Ishikawa (cell line): Measurements from ENCODE around the gene LIPH.

Source experiments
- CEBPB ChIP-seq: IDR thresholded peaks from 2 replicates; pipeline ENCODE4 v1.6.1; 2012
- CREB1 ChIP-seq: IDR thresholded peaks from 2 replicates; pipeline ENCODE4 v1.6.1; 2012; ENCODE audit warnings: low read depth
- EP300 ChIP-seq: IDR thresholded peaks from 2 replicates; pipeline ENCODE4 v1.6.1; 2012; ENCODE audit warnings: borderline replicate concordance
- FOXM1 ChIP-seq: IDR thresholded peaks from 2 replicates; pipeline ENCODE4 v1.6.1; 2012; ENCODE audit warnings: low read depth, borderline replicate concordance
- MAX ChIP-seq: IDR thresholded peaks from 2 replicates; pipeline ENCODE4 v1.6.1; 2012
- RAD21 ChIP-seq: IDR thresholded peaks from 2 replicates; pipeline ENCODE4 v1.6.1; 2012; ENCODE audit warnings: low read depth
- TAF1 ChIP-seq: IDR thresholded peaks from 2 replicates; pipeline ENCODE4 v1.6.1; 2012; ENCODE audit warnings: low read depth, mild to moderate bottlenecking
- TEAD4 ChIP-seq: IDR thresholded peaks from 2 replicates; pipeline ENCODE4 v1.6.1; 2012
- USF1 ChIP-seq: IDR thresholded peaks from 2 replicates; pipeline ENCODE4 v1.6.1; 2012
- ZBTB7A ChIP-seq: IDR thresholded peaks from 2 replicates; pipeline ENCODE4 v1.6.1; 2012; ENCODE audit warnings: low read depth
- TF ChIP-seq, protein P1 (sequence below): IDR thresholded peaks from 2 replicates; pipeline ENCODE4 v1.6.1; 2012; ENCODE audit warnings: low read depth, mild to moderate bottlenecking

DNA sequence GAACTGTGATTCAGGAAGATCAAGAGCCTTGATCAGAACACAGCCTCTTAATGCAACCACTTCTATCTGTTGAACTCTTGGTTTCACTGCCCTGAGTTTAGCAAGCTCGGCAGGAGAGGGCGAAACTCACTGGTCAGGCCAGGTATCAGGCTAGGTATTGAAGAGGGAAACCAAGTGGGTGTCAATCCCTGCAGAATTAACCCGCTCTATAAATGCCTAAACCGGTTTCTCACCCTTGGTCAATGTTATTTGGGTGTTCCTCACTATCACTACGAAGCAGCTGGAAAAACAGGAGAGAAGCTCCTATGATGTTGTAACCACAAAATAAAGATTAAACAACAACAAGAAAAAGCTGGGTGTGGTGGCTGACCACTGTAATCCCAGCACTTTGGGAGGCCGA lies 23.9 kb downstream of the LIPH start:
- TF ChIP-seq ZBTB7A (no peak), USF1 (no peak), EP300 (no peak), TEAD4 (no peak), CREB1 (no peak), CEBPB (no peak), FOXM1 (no peak), MAX (no peak), TAF1 (no peak), RAD21 (no peak)
- TF ChIP-seq, protein P1, sequence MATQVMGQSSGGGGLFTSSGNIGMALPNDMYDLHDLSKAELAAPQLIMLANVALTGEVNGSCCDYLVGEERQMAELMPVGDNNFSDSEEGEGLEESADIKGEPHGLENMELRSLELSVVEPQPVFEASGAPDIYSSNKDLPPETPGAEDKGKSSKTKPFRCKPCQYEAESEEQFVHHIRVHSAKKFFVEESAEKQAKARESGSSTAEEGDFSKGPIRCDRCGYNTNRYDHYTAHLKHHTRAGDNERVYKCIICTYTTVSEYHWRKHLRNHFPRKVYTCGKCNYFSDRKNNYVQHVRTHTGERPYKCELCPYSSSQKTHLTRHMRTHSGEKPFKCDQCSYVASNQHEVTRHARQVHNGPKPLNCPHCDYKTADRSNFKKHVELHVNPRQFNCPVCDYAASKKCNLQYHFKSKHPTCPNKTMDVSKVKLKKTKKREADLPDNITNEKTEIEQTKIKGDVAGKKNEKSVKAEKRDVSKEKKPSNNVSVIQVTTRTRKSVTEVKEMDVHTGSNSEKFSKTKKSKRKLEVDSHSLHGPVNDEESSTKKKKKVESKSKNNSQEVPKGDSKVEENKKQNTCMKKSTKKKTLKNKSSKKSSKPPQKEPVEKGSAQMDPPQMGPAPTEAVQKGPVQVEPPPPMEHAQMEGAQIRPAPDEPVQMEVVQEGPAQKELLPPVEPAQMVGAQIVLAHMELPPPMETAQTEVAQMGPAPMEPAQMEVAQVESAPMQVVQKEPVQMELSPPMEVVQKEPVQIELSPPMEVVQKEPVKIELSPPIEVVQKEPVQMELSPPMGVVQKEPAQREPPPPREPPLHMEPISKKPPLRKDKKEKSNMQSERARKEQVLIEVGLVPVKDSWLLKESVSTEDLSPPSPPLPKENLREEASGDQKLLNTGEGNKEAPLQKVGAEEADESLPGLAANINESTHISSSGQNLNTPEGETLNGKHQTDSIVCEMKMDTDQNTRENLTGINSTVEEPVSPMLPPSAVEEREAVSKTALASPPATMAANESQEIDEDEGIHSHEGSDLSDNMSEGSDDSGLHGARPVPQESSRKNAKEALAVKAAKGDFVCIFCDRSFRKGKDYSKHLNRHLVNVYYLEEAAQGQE, result no peak
